HepG2 (cell line): ENCODE results near the gene C1orf21.

Source experiments
- CTCF ChIP-seq: sonication (generic); formaldehyde crosslinking; IDR thresholded peaks from 2 replicates; pipeline ENCODE4 v1.5.0; 2020; ENCODE audit warnings: mild to moderate bottlenecking, missing genetic modification reagents, moderate library complexity
- ETV5 ChIP-seq: IDR thresholded peaks from 2 replicates; pipeline ENCODE4 v1.6.1; 2018; ENCODE audit warnings: missing biosample characterization, missing genetic modification reagents, inconsistent platforms, borderline replicate concordance
- MAFK ChIP-seq, 2 experiments: IDR thresholded peaks in 1 of 2; conservative IDR thresholded peaks in 1 of 2; 2 replicates each; pipeline ENCODE4 v1.6.1; 2011; ENCODE audit warnings: improper control_type of control experiment in 2 of 2, low read length in 2 of 2
- POLR2A ChIP-seq, 2 experiments: IDR thresholded peaks; 2 replicates each; pipeline ENCODE4 v1.6.1; 2011; ENCODE audit warnings: low read depth in 2 of 2, low read length in 2 of 2, mild to moderate bottlenecking in 1 of 2, moderate library complexity in 1 of 2; ENCODE audit not compliant: insufficient read depth in 1 of 2
- PRDM10 ChIP-seq: sonication (generic); formaldehyde crosslinking; IDR thresholded peaks from 2 replicates; pipeline ENCODE4 v1.4.0; 2020; ENCODE audit warnings: low read depth, missing genetic modification reagents
- RNF2 ChIP-seq: fragments of 450-650 bp; conservative IDR thresholded peaks from 2 replicates; pipeline ENCODE4 v1.6.1; 2016; ENCODE audit warnings: low read depth
- SIN3A ChIP-seq: IDR thresholded peaks from 2 replicates; pipeline ENCODE4 v1.6.1; 2011; ENCODE audit warnings: low read depth, mild to moderate bottlenecking, control low read depth, low read length, borderline replicate concordance
- SMARCE1 ChIP-seq: fragments of 450-650 bp; IDR thresholded peaks from 2 replicates; pipeline ENCODE4 v1.6.1; 2017; ENCODE audit warnings: borderline replicate concordance
- ZC3H13 ChIP-seq: sonication (generic); formaldehyde crosslinking; IDR thresholded peaks from 2 replicates; pipeline ENCODE4 v1.8.1; 2023; ENCODE audit warnings: mild to moderate bottlenecking, missing genetic modification reagents, moderate library complexity
- ZNF605 ChIP-seq: sonication (generic); formaldehyde crosslinking; IDR thresholded peaks from 2 replicates; pipeline ENCODE4 v1.8.0; 2022; ENCODE audit warnings: mild to moderate bottlenecking, missing genetic modification reagents
- TF ChIP-seq, protein P1 (sequence below): sonication (generic); formaldehyde crosslinking; conservative IDR thresholded peaks from 2 replicates; pipeline ENCODE4 v1.5.0; 2020; ENCODE audit warnings: missing genetic modification reagents

GRCh38 chr1:184536246-184536985 lies 149.6 kb downstream of the C1orf21 start:
- TF ChIP-seq POLR2A (IDR thresholded peaks at IDR 0.05; ENCODE audit: insufficient read depth in 1 of 2, low read depth in 2 of 2, low read length in 2 of 2) (no peak), ETV5 (CRISPR knock-in tag) (no peak), PRDM10 (CRISPR knock-in tag) (no peak), CTCF (CRISPR knock-in tag) (no peak), RNF2 (no peak), ZC3H13 (CRISPR knock-in tag) (no peak), MAFK (conservative IDR thresholded peaks at IDR 0.05 in 1 of 2, IDR thresholded peaks at IDR 0.05 in 1 of 2; ENCODE audit: low read length in 2 of 2) (no peak), SMARCE1 (no peak), ZNF605 (CRISPR knock-in tag) (no peak), SIN3A (no peak)
- TF ChIP-seq, protein P1, sequence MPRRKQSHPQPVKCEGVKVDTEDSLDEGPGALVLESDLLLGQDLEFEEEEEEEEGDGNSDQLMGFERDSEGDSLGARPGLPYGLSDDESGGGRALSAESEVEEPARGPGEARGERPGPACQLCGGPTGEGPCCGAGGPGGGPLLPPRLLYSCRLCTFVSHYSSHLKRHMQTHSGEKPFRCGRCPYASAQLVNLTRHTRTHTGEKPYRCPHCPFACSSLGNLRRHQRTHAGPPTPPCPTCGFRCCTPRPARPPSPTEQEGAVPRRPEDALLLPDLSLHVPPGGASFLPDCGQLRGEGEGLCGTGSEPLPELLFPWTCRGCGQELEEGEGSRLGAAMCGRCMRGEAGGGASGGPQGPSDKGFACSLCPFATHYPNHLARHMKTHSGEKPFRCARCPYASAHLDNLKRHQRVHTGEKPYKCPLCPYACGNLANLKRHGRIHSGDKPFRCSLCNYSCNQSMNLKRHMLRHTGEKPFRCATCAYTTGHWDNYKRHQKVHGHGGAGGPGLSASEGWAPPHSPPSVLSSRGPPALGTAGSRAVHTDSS (CRISPR knock-in tag): no peak
